OCI-LY7 (cell line): Measurements from ENCODE around the gene MRFAP1. TPM values are rescaled to one million over a fixed set of nuclear protein-coding genes. Genes with fewer than 3 reads are reported as not detected.

Source experiments
- BruUV-seq: library from RNA; stranded (reverse); fragments of 400-500 nt; replicated peaks from 2 replicates; lab custom pipeline; 2021; lab: Mats Ljungman, UMichigan
- CTCF ChIA-PET: fragments of 300-600 bp; sonication (Branson Sonifier 250); formaldehyde crosslinking; loops from one replicate; lab custom pipeline; 2022; ENCODE audit warnings: antibody characterized with exemption; ENCODE audit not compliant: unreplicated experiment; lab: Charles Lee
- POLR2A ChIA-PET: fragments of 300-600 bp; sonication (Branson Sonifier 250); formaldehyde crosslinking; loops from one replicate; lab custom pipeline; 2022; ENCODE audit warnings: antibody characterized with exemption; lab: Charles Lee
- DNase-seq: peaks from one replicate; pipeline ENCODE4 v3.0.0-alpha.2; 2015; ENCODE audit warnings: low spot score
- H2AFZ ChIP-seq: fragments of 200-600 bp; sonication (generic), shearing (Covaris generic); 2 replicates; pipeline ENCODE4 v1.6.1; 2014; ENCODE audit warnings: mild to moderate bottlenecking, antibody characterized with exemption, low read length, moderate library complexity
- H3K27ac ChIP-seq: fragments of 200-600 bp; sonication (generic); 2 replicates; pipeline ENCODE4 v1.5.1; 2014; ENCODE audit warnings: mixed run types, low read depth, mild to moderate bottlenecking, moderate library complexity, low read length, inconsistent platforms; ENCODE audit not compliant: poor library complexity, severe bottlenecking
- H3K36me3 ChIP-seq: fragments of 200-600 bp; sonication (generic); 2 replicates; pipeline ENCODE4 v1.6.1; 2014; ENCODE audit warnings: mild to moderate bottlenecking, antibody characterized with exemption, low read length, moderate library complexity, mixed read lengths; ENCODE audit not compliant: insufficient read depth
- H3K4me1 ChIP-seq: fragments of 200-600 bp; sonication (generic); 2 replicates; pipeline ENCODE4 v1.5.1; 2014; ENCODE audit warnings: mild to moderate bottlenecking, low read length; ENCODE audit not compliant: insufficient read depth, poor library complexity, severe bottlenecking
- H3K4me2 ChIP-seq: fragments of 200-600 bp; sonication (generic); 2 replicates; pipeline ENCODE4 v1.6.1; 2014; ENCODE audit warnings: mild to moderate bottlenecking, low read length
- H3K4me3 ChIP-seq: fragments of 200-600 bp; sonication (generic); 2 replicates; pipeline ENCODE4 v1.5.1; 2014; ENCODE audit warnings: mild to moderate bottlenecking, low read depth, low read length; ENCODE audit not compliant: poor library complexity, severe bottlenecking
- H3K79me2 ChIP-seq: fragments of 200-600 bp; sonication (generic); 2 replicates; pipeline ENCODE4 v1.6.1; 2016; ENCODE audit warnings: low read depth, mild to moderate bottlenecking, low read length, moderate library complexity, mixed read lengths; ENCODE audit not compliant: insufficient read depth
- H3K9me2 ChIP-seq: fragments of 200-600 bp; sonication (generic); 2 replicates; pipeline ENCODE4 v1.6.1; 2016; ENCODE audit warnings: mild to moderate bottlenecking, low read length, mixed read lengths; ENCODE audit not compliant: insufficient read depth
- H3K9me3 ChIP-seq: fragments of 200-600 bp; sonication (generic); 2 replicates; pipeline ENCODE4 v1.6.1; 2014; ENCODE audit warnings: mild to moderate bottlenecking, mixed run types, low read length, mixed read lengths
- H4K20me1 ChIP-seq: fragments of 200-600 bp; sonication (generic); 2 replicates; pipeline ENCODE4 v1.6.1; 2014; ENCODE audit warnings: mild to moderate bottlenecking, antibody characterized with exemption, low read length, moderate library complexity, mixed read lengths; ENCODE audit not compliant: insufficient read depth
- EZH2phosphoT487 ChIP-seq: fragments of 200-600 bp; sonication (generic); IDR thresholded peaks from 2 replicates; pipeline ENCODE4 v1.6.1; 2018; ENCODE audit warnings: low read depth, borderline replicate concordance, mild to moderate bottlenecking, mixed run types, antibody characterized with exemption, low read length, moderate library complexity, mixed read lengths
- intact Hi-C: fragments of 100-400 bp; cut with micrococcal nuclease; formaldehyde crosslinking; loops from one replicate; pipeline ENCODE4 v1.10.0; 2022; ENCODE audit not compliant: unreplicated experiment
- total RNA-seq, 2 experiments: library from RNA; depleted of rRNA in 1 of 2; stranded (reverse); fragments of >200 nt in 1 of 2; shearing (Covaris generic) in 1 of 2; gene quantifications; 2 replicates each; pipeline ENCODE4 v1.2.3, GENCODE V29; 2014 to 2022
- TF ChIP-seq, protein P1 (sequence below): fragments of 200-600 bp; sonication (generic); conservative IDR thresholded peaks from 2 replicates; pipeline ENCODE4 v1.5.1; 2014; ENCODE audit warnings: mild to moderate bottlenecking, antibody characterized with exemption, low read length, moderate library complexity, mixed read lengths

MRFAP1 gene
- total RNA-seq, 2 experiments from 2014 or later, result 90.8 to 224 TPM

GRCh38 chr4:6639137-6639680 lies 1.3 kb upstream of the MRFAP1 start:
- H3K79me2 ChIP-seq, result peaks cover 27% of the 10 kb centered on the region
- BruUV-seq, result no TSS peak
- no peak overlapping the region for H3K27ac ChIP-seq
- H3K4me1 ChIP-seq, result peaks cover 20% of the 10 kb centered on the region
- H2AFZ ChIP-seq, result no peak overlapping the region
- ChIA-PET CTCF (interaction anchor here (0.6 to 1.3 kb wide), 3 partner anchors 34 to 64 kb away, joined by 3 read pairs; partner anchors contain the start of gene MAN2B2), POLR2A (interaction anchor here (0.6 to 3.2 kb wide), 7 partner anchors 14 to 302 kb away, joined by 3 to 12 read pairs (median 3); a partner anchor contains a TSS)
- H3K4me2 ChIP-seq, result no peak overlapping the region
- no peaks in the 10 kb centered on the region for H3K9me3 ChIP-seq
- intact Hi-C loops, result no loop called here
- H3K9me2 ChIP-seq, result no peaks in the 10 kb centered on the region
- peaks cover 18% of the 10 kb centered on the region for H4K20me1 ChIP-seq
- no peak overlapping the region for H3K4me3 ChIP-seq
- H3K36me3 ChIP-seq, result peaks cover 29% of the 10 kb centered on the region
- no peak for TF ChIP-seq EZH2phosphoT487
- TF ChIP-seq, protein P1, sequence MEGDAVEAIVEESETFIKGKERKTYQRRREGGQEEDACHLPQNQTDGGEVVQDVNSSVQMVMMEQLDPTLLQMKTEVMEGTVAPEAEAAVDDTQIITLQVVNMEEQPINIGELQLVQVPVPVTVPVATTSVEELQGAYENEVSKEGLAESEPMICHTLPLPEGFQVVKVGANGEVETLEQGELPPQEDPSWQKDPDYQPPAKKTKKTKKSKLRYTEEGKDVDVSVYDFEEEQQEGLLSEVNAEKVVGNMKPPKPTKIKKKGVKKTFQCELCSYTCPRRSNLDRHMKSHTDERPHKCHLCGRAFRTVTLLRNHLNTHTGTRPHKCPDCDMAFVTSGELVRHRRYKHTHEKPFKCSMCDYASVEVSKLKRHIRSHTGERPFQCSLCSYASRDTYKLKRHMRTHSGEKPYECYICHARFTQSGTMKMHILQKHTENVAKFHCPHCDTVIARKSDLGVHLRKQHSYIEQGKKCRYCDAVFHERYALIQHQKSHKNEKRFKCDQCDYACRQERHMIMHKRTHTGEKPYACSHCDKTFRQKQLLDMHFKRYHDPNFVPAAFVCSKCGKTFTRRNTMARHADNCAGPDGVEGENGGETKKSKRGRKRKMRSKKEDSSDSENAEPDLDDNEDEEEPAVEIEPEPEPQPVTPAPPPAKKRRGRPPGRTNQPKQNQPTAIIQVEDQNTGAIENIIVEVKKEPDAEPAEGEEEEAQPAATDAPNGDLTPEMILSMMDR, result no peak
- DNase-seq, result no peak

DNA sequence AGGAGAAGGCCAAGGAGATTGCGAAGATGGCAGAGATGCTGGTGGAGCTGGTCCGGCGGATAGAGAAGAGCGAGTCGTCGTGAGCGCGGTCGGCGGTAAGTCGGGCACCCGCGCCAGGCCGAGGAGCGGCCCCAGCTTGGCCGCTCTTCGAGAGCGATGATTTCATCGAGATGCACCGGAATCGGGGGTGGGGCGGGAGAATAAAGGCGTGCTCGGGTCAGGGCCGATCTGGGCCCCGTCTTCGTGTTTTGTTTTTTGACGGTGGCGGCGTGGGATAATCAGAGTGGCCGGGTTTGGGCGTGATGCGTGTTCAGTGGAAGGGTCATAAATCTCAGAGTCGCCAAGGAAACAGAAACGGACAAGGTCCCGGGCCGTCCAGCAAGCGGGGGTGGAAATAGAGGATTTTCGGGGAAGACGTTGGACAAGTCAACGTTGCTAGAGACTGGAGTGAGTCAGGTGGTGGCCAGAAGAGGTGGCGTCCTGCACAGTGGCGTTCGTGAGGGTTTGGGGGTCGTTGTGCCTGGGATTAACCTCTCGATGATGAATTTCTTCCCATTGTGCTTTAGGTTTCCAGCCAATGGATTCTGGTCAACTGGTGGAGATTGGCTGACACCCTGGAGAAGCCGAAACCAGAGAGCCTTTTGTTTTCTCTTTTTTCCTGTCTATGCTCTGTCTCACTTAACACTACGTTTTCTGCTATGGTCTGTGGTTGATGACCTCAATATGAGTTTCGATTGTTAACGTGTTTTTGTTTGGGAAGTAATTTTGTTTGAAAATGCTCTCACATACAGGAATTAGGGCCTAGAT lies 882 bp downstream of the MRFAP1 start:
- DNase-seq, result peak; percentile 52
- H3K4me2 ChIP-seq, result peak overlapping the region; percentile 95
- BruUV-seq, result no TSS peak
- peaks cover 19% of the 10 kb centered on the region for H3K4me1 ChIP-seq
- peaks cover 27% of the 10 kb centered on the region for H3K79me2 ChIP-seq
- H4K20me1 ChIP-seq, result peaks cover 18% of the 10 kb centered on the region
- no peaks in the 10 kb centered on the region for H3K9me2 ChIP-seq
- CTCF ChIA-PET, result no interaction called here
- H3K4me3 ChIP-seq, result peak overlapping the region; percentile 87
- POLR2A ChIA-PET, result interaction anchor here (0.6 to 3.2 kb wide), 9 partner anchors 8 to 92 kb away, joined by 3 to 12 read pairs (median 4); a partner anchor contains a TSS
- H3K27ac ChIP-seq, result peak overlapping the region; percentile 83
- TF ChIP-seq, protein P1, result no peak
- TF ChIP-seq EZH2phosphoT487, result no peak
- no peaks in the 10 kb centered on the region for H3K9me3 ChIP-seq
- H3K36me3 ChIP-seq, result peaks cover 29% of the 10 kb centered on the region
- intact Hi-C loops, result loop anchor here (2.0 to 10.0 kb wide), 3 partner anchors 75 to 343 kb away; partner anchors contain the start of genes BLOC1S4 and KIAA0232
- H2AFZ ChIP-seq, result no peak overlapping the region
